Measurements from ENCODE around the gene RAB35. TPM values are rescaled to one million over a fixed set of nuclear protein-coding genes. Genes with fewer than 3 reads are reported as not detected.

Gene RAB35
- total RNA-seq, 1 donor = 25.0 TPM

DNA sequence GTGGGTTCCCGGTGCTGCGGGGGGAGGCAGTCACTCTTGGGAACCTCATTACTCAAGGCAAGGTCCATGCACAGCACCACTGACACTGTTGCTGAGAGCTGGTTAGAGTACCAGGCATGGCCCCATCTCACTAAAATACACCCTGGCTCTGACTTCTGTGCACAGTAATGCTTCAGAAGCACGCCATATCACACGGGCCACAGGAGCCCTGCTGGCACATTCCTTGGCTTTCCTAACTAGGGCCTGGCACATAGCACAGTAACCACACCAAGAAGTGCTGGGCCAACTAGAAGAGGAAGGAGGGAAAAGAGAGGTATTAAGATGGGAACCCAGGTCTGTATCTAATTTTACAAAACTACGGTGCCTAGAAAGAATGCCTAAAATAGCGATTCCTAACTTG, 13.5 kb upstream of the RAB35 start:
- H3K9me3 ChIP-seq (ENCODE audit: low read depth, low read length) = no peaks in the 10 kb centered on the region
- H3K4me3 ChIP-seq (ENCODE audit: insufficient read depth, low read length) = no peak overlapping the region

DNA sequence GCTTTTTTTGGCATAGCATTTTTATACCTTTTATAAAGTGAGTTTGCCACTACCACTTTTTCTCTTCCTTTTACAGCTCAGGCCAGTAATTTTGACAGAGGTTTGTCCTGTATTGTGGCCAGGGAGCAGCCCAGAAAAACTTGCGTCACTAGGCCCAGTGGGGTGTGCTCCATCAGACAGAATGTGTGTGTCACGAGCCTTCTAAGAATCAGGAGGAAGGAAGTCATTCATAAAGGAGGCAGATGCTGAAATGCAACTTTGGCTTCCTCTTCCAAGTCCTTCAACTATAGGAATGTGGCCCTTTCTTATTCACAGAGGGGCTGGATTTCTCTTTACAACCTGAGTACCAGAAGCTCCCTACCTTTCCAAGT, 10.1 kb upstream of the RAB35 start:
- peaks cover 58% of the 10 kb centered on the region for H3K36me3 ChIP-seq (ENCODE audit: insufficient read depth, low read length)
- peak; percentile 77 for DNase-seq (ENCODE audit: insufficient read length, low spot score, missing footprints)
- H3K27ac ChIP-seq (ENCODE audit: low read depth, low read length) = peak overlapping the region; percentile 8

More for the DNA sequence above, 13.5 kb upstream of the RAB35 start:
- Histone ChIP-seq H3K27me3 (ENCODE audit: insufficient read depth, low read length) (no peaks in the 10 kb centered on the region), H3K27ac (ENCODE audit: low read depth, low read length) (no peak overlapping the region), H3K79me2 (ENCODE audit: insufficient read depth, low read length) (no peaks in the 10 kb centered on the region), H3K36me3 (ENCODE audit: insufficient read depth, low read length) (peaks cover 89% of the 10 kb centered on the region), H2AFZ (ENCODE audit: low read length) (no peak overlapping the region), H3K4me2 (ENCODE audit: insufficient read depth, low read length) (no peak overlapping the region), H3K4me1 (ENCODE audit: insufficient read depth, low read length) (peaks cover 11% of the 10 kb centered on the region), H4K20me1 (ENCODE audit: insufficient read depth, low read length) (peaks cover 15% of the 10 kb centered on the region)
- DNase-seq (ENCODE audit: insufficient read length, low spot score, missing footprints) = no peak
- TF ChIP-seq, protein P1, sequence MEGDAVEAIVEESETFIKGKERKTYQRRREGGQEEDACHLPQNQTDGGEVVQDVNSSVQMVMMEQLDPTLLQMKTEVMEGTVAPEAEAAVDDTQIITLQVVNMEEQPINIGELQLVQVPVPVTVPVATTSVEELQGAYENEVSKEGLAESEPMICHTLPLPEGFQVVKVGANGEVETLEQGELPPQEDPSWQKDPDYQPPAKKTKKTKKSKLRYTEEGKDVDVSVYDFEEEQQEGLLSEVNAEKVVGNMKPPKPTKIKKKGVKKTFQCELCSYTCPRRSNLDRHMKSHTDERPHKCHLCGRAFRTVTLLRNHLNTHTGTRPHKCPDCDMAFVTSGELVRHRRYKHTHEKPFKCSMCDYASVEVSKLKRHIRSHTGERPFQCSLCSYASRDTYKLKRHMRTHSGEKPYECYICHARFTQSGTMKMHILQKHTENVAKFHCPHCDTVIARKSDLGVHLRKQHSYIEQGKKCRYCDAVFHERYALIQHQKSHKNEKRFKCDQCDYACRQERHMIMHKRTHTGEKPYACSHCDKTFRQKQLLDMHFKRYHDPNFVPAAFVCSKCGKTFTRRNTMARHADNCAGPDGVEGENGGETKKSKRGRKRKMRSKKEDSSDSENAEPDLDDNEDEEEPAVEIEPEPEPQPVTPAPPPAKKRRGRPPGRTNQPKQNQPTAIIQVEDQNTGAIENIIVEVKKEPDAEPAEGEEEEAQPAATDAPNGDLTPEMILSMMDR (IDR thresholded peaks at IDR 0.05; ENCODE audit: extremely low read depth, low read depth, low read length) = no peak

DNA sequence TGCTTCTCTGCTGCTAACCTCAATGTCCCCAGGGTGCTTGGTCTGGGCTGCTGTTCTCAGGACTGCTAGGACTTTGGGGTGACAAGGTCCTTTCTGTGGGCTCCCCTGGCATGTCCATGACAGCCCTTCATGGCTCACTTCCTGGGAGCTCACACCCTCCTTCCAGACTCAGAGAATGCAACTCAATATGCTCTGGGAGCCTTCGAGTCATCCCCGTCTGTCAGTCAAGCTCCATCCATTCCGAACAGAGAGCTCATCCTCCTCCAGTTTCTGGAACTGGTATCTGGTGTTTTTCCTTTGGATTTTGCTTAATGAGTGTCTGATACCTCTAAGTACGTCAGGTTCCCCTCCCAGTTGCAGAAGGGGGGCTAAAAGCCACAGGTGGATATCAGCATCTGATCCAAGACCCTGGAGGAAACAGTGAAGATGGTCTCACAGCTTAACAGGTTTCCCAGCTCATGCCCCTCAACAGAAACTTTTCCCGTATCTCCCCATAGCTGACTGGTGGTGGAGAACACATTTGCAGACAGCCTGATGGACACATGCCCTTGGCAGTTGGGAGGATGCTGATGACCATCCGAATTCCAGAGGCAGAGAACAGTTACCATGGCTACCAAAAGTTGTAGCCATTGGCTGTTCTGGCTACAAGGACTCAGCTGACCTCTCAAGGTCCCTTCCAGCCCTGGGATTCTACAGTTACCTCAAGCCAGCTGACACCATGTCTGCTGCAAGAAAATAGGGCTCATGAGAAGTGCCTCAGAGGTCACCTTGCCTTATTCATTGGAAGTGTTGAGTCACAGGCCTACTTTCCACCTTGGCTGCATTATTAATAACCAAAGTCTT, 9.5 kb upstream of the RAB35 start:
- TF ChIP-seq, protein P1 (IDR thresholded peaks at IDR 0.05; ENCODE audit: extremely low read depth, low read depth, low read length) = no peak
- Histone ChIP-seq H3K4me2 (ENCODE audit: insufficient read depth, low read length) (no peak overlapping the region), H3K79me2 (ENCODE audit: insufficient read depth, low read length) (no peaks in the 10 kb centered on the region), H3K36me3 (ENCODE audit: insufficient read depth, low read length) (peaks cover 52% of the 10 kb centered on the region), H2AFZ (ENCODE audit: low read length) (no peak overlapping the region), H3K4me3 (ENCODE audit: insufficient read depth, low read length) (no peak overlapping the region), H3K27ac (ENCODE audit: low read depth, low read length) (peak overlapping the region; percentile 8), H3K27me3 (ENCODE audit: insufficient read depth, low read length) (no peaks in the 10 kb centered on the region), H3K9me3 (ENCODE audit: low read depth, low read length) (no peaks in the 10 kb centered on the region), H3K4me1 (ENCODE audit: insufficient read depth, low read length) (peaks cover 11% of the 10 kb centered on the region), H4K20me1 (ENCODE audit: insufficient read depth, low read length) (peaks cover 5% of the 10 kb centered on the region)
- DNase-seq (ENCODE audit: insufficient read length, low spot score, missing footprints) = peak; percentile 85

More for the DNA sequence above, 10.1 kb upstream of the RAB35 start:
- Histone ChIP-seq H3K79me2 (ENCODE audit: insufficient read depth, low read length) (no peaks in the 10 kb centered on the region), H3K9me3 (ENCODE audit: low read depth, low read length) (no peaks in the 10 kb centered on the region), H3K4me1 (ENCODE audit: insufficient read depth, low read length) (peaks cover 11% of the 10 kb centered on the region), H4K20me1 (ENCODE audit: insufficient read depth, low read length) (peaks cover 5% of the 10 kb centered on the region), H3K27me3 (ENCODE audit: insufficient read depth, low read length) (no peaks in the 10 kb centered on the region), H2AFZ (ENCODE audit: low read length) (no peak overlapping the region), H3K4me3 (ENCODE audit: insufficient read depth, low read length) (no peak overlapping the region), H3K4me2 (ENCODE audit: insufficient read depth, low read length) (no peak overlapping the region)
- TF ChIP-seq, protein P1 (IDR thresholded peaks at IDR 0.05; ENCODE audit: extremely low read depth, low read depth, low read length) = no peak

DNA sequence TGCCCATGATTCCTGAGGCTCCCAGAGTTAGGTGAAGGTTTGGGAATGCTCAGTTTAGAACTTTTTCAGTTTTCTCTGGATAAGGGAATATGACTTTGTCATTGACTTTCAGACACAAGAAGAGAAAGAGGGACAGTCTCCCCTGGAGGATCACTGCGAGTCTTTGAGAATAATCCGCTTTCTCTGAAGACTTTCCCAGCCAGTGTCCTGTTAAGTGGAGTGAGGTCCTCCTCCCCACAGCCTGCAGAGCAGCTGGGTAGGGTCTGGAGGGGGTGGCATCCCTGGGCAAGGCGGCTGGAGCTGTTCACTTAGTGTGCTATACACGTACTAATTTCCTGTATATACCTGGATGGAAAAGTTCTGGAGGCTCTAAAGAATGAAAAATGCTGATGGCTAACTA, 8.5 kb upstream of the RAB35 start:
- no peak for DNase-seq (ENCODE audit: insufficient read length, low spot score, missing footprints)
- Histone ChIP-seq H3K36me3 (ENCODE audit: insufficient read depth, low read length) (peaks cover 42% of the 10 kb centered on the region), H3K27me3 (ENCODE audit: insufficient read depth, low read length) (no peaks in the 10 kb centered on the region), H3K4me1 (ENCODE audit: insufficient read depth, low read length) (peaks cover 11% of the 10 kb centered on the region), H3K4me3 (ENCODE audit: insufficient read depth, low read length) (no peak overlapping the region), H2AFZ (ENCODE audit: low read length) (no peak overlapping the region), H3K9me3 (ENCODE audit: low read depth, low read length) (no peaks in the 10 kb centered on the region), H3K27ac (ENCODE audit: low read depth, low read length) (no peak overlapping the region), H3K4me2 (ENCODE audit: insufficient read depth, low read length) (no peak overlapping the region), H3K79me2 (ENCODE audit: insufficient read depth, low read length) (no peaks in the 10 kb centered on the region), H4K20me1 (ENCODE audit: insufficient read depth, low read length) (peaks cover 5% of the 10 kb centered on the region)
- TF ChIP-seq, protein P1 (IDR thresholded peaks at IDR 0.05; ENCODE audit: extremely low read depth, low read depth, low read length) = no peak
